VCaP (cell line): ENCODE measurements around the gene SLC12A1.

ENCODE experiments used
- H3K27ac ChIP-seq: fragments of 450-650 bp; 2 replicates; pipeline ENCODE4 v1.5.1; 2017
- CTCF ChIP-seq: fragments of 450-650 bp; conservative IDR thresholded peaks from 2 replicates; pipeline ENCODE4 v1.5.1; 2017; ENCODE audit warnings: mild to moderate bottlenecking, moderate library complexity

Gene SLC12A1

GRCh38 chr15:48202068-48202467 lies 4.0 kb upstream of the SLC12A1 start:
- H3K27ac ChIP-seq, result no peak overlapping the region
- no peak for TF ChIP-seq CTCF

- H3K27ac ChIP-seq, result peak overlapping the region; percentile 27; the same call in 1 of the 2 replicates
- no peak for TF ChIP-seq CTCF
These were observed 15.2 kb downstream of the SLC12A1 start for GRCh38 chr15:48221261-48221660.

- no peak for TF ChIP-seq CTCF
- no peak overlapping the region for H3K27ac ChIP-seq
These were observed 15.8 kb downstream of the SLC12A1 start for GRCh38 chr15:48221885-48222284.

GRCh38 chr15:48222627-48223026 lies 16.5 kb downstream of the SLC12A1 start:
- no peak for TF ChIP-seq CTCF
- no peak overlapping the region for H3K27ac ChIP-seq

- H3K27ac ChIP-seq, result peak overlapping the region; percentile 81
- TF ChIP-seq CTCF, result no peak
These were observed 19.7 kb downstream of the SLC12A1 start for GRCh38 chr15:48225771-48226170.

GRCh38 chr15:48230498-48230897 lies 24.4 kb downstream of the SLC12A1 start:
- H3K27ac ChIP-seq, result no peak overlapping the region
- TF ChIP-seq CTCF, result no peak

GRCh38 chr15:48233246-48233645 lies 27.1 kb downstream of the SLC12A1 start:
- TF ChIP-seq CTCF, result no peak
- no peak overlapping the region for H3K27ac ChIP-seq

- no peak for TF ChIP-seq CTCF
- no peak overlapping the region for H3K27ac ChIP-seq
These were observed 33.2 kb downstream of the SLC12A1 start for GRCh38 chr15:48239334-48239733.
